ENCODE data around the gene NCEH1.

NCEH1 gene

GRCh38 chr3:172699031-172699430 is 11.8 kb downstream of the NCEH1 start:
- TF ChIP-seq CTCF (IDR thresholded peaks at IDR 0.05; ENCODE audit: borderline replicate concordance, extremely low read depth, low read length, poor library complexity, severe bottlenecking) (no peak), EZH2 (IDR thresholded peaks at IDR 0.05; ENCODE audit: borderline replicate concordance, low read depth, low read length, severe bottlenecking) (no peak)
- Histone ChIP-seq H2AFZ (ENCODE audit: low read depth, low read length) (no peak overlapping the region), H3K27me3 (ENCODE audit: insufficient read depth, low read length, poor library complexity) (no peaks in the 10 kb centered on the region), H3K4me1 (ENCODE audit: insufficient read depth, low read length) (no peaks in the 10 kb centered on the region), H3K9me3 (ENCODE audit: insufficient read depth, low read length, severe bottlenecking) (no peaks in the 10 kb centered on the region), H3K4me2 (ENCODE audit: insufficient read depth, low read length) (no peak overlapping the region), H3K36me3 (ENCODE audit: insufficient read depth, low read length) (no peaks in the 10 kb centered on the region), H4K20me1 (ENCODE audit: insufficient read depth, low read length) (no peaks in the 10 kb centered on the region), H3K4me3 (ENCODE audit: low read depth in 1 of 2, low read length in 2 of 2) (no peak overlapping the region), H3K27ac (ENCODE audit: low read length) (no peak overlapping the region), H3K9ac (ENCODE audit: low read depth, low read length) (no peak overlapping the region), H3K79me2 (ENCODE audit: insufficient read depth, low read length) (no peaks in the 10 kb centered on the region)
- ATAC-seq (ENCODE audit: insufficient read depth, low read depth) (no peak), DNase-seq (no peak)

- no peak overlapping the region for H3K9ac ChIP-seq (ENCODE audit: low read depth, low read length)
- H3K4me1 ChIP-seq (ENCODE audit: insufficient read depth, low read length), result no peaks in the 10 kb centered on the region
- DNase-seq (no peak), ATAC-seq (ENCODE audit: insufficient read depth, low read depth) (no peak)
- no peak overlapping the region for H3K4me3 ChIP-seq (ENCODE audit: low read depth in 1 of 2, low read length in 2 of 2)
- TF ChIP-seq CTCF (IDR thresholded peaks at IDR 0.05; ENCODE audit: borderline replicate concordance, extremely low read depth, low read length, poor library complexity, severe bottlenecking) (no peak), EZH2 (IDR thresholded peaks at IDR 0.05; ENCODE audit: borderline replicate concordance, low read depth, low read length, severe bottlenecking) (no peak)
- no peaks in the 10 kb centered on the region for H4K20me1 ChIP-seq (ENCODE audit: insufficient read depth, low read length)
- H3K9me3 ChIP-seq (ENCODE audit: insufficient read depth, low read length, severe bottlenecking), result no peaks in the 10 kb centered on the region
- H3K4me2 ChIP-seq (ENCODE audit: insufficient read depth, low read length), result no peak overlapping the region
- H3K36me3 ChIP-seq (ENCODE audit: insufficient read depth, low read length), result no peaks in the 10 kb centered on the region
- H3K79me2 ChIP-seq (ENCODE audit: insufficient read depth, low read length), result no peaks in the 10 kb centered on the region
- no peak overlapping the region for H2AFZ ChIP-seq (ENCODE audit: low read depth, low read length)
- no peak overlapping the region for H3K27ac ChIP-seq (ENCODE audit: low read length)
- no peaks in the 10 kb centered on the region for H3K27me3 ChIP-seq (ENCODE audit: insufficient read depth, low read length, poor library complexity)
Measured at GRCh38 chr3:172698631-172699030, 12.2 kb downstream of the NCEH1 start.

GRCh38 chr3:172697558-172697957 is 13.3 kb downstream of the NCEH1 start:
- Histone ChIP-seq H3K27me3 (ENCODE audit: insufficient read depth, low read length, poor library complexity) (no peaks in the 10 kb centered on the region), H3K79me2 (ENCODE audit: insufficient read depth, low read length) (no peaks in the 10 kb centered on the region), H2AFZ (ENCODE audit: low read depth, low read length) (no peak overlapping the region), H4K20me1 (ENCODE audit: insufficient read depth, low read length) (no peaks in the 10 kb centered on the region), H3K27ac (ENCODE audit: low read length) (no peak overlapping the region), H3K4me1 (ENCODE audit: insufficient read depth, low read length) (peaks cover 5% of the 10 kb centered on the region), H3K36me3 (ENCODE audit: insufficient read depth, low read length) (no peaks in the 10 kb centered on the region), H3K4me2 (ENCODE audit: insufficient read depth, low read length) (no peak overlapping the region), H3K9ac (ENCODE audit: low read depth, low read length) (no peak overlapping the region), H3K4me3 (ENCODE audit: low read depth in 1 of 2, low read length in 2 of 2) (no peak overlapping the region), H3K9me3 (ENCODE audit: insufficient read depth, low read length, severe bottlenecking) (no peaks in the 10 kb centered on the region)
- TF ChIP-seq CTCF (IDR thresholded peaks at IDR 0.05; ENCODE audit: borderline replicate concordance, extremely low read depth, low read length, poor library complexity, severe bottlenecking) (no peak), EZH2 (IDR thresholded peaks at IDR 0.05; ENCODE audit: borderline replicate concordance, low read depth, low read length, severe bottlenecking) (no peak)
- ATAC-seq (ENCODE audit: insufficient read depth, low read depth) (no peak), DNase-seq (no peak)

- no peak overlapping the region for H3K9ac ChIP-seq (ENCODE audit: low read depth, low read length)
- no peaks in the 10 kb centered on the region for H3K9me3 ChIP-seq (ENCODE audit: insufficient read depth, low read length, severe bottlenecking)
- ATAC-seq (ENCODE audit: insufficient read depth, low read depth) (no peak), DNase-seq (no peak)
- peaks cover 8% of the 10 kb centered on the region for H3K4me1 ChIP-seq (ENCODE audit: insufficient read depth, low read length)
- no peak overlapping the region for H3K4me3 ChIP-seq (ENCODE audit: low read depth in 1 of 2, low read length in 2 of 2)
- H3K27me3 ChIP-seq (ENCODE audit: insufficient read depth, low read length, poor library complexity), result no peaks in the 10 kb centered on the region
- H4K20me1 ChIP-seq (ENCODE audit: insufficient read depth, low read length), result no peaks in the 10 kb centered on the region
- no peaks in the 10 kb centered on the region for H3K79me2 ChIP-seq (ENCODE audit: insufficient read depth, low read length)
- H3K36me3 ChIP-seq (ENCODE audit: insufficient read depth, low read length), result no peaks in the 10 kb centered on the region
- H3K4me2 ChIP-seq (ENCODE audit: insufficient read depth, low read length), result no peak overlapping the region
- TF ChIP-seq EZH2 (IDR thresholded peaks at IDR 0.05; ENCODE audit: borderline replicate concordance, low read depth, low read length, severe bottlenecking), result no peak
- no peak for TF ChIP-seq CTCF (IDR thresholded peaks at IDR 0.05; ENCODE audit: borderline replicate concordance, extremely low read depth, low read length, poor library complexity, severe bottlenecking)
- H3K27ac ChIP-seq (ENCODE audit: low read length), result no peak overlapping the region
- H2AFZ ChIP-seq (ENCODE audit: low read depth, low read length), result no peak overlapping the region
Measured at GRCh38 chr3:172696357-172696756, 14.5 kb downstream of the NCEH1 start.

All from DND-41 (cell line).